HG03460 (cell line): ENCODE measurements around the gene DEDD.

Experiments
- ATAC-seq: cut with Tn5 transposase; IDR thresholded peaks from one replicate; pipeline ENCODE4 v1.9.1; 2021; ENCODE audit not compliant: unreplicated experiment

The DEDD gene

GRCh38 chr1:161076410-161076809 is 56.1 kb downstream of the DEDD start:
- ATAC-seq, result no peak

DNA sequence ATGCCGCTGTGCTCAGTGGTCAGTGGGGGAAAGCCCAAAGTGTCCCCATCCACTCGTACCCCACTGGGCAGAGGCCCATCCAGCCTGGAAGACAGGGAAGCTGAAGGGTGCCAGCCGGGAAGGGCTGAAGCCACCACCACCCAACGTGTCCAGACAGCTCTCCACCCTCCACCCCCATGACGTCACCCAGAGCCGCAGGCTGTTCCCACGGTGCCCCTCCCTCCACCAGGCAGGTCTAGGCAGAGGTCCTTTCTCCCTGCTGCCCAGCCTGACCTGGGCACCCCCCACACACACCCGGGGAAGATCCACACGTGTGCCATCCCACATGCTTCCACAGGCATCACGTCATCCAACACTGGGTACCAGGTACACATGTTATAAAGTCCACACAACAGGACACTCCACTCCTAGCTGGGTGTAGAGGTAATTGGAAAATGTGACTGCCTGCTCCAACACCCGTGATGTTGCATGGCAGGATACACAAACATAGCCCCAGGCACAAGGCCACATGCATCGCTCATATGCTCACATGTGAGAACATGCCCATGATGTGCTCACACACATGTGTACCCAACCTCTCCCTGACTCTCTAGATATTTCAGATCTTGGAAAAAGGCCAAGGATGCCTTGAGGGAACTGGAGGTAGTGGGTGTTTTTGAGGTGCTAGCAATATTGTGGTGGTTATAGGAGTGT is 57.6 kb downstream of the DEDD start:
- ATAC-seq, result no peak

DNA sequence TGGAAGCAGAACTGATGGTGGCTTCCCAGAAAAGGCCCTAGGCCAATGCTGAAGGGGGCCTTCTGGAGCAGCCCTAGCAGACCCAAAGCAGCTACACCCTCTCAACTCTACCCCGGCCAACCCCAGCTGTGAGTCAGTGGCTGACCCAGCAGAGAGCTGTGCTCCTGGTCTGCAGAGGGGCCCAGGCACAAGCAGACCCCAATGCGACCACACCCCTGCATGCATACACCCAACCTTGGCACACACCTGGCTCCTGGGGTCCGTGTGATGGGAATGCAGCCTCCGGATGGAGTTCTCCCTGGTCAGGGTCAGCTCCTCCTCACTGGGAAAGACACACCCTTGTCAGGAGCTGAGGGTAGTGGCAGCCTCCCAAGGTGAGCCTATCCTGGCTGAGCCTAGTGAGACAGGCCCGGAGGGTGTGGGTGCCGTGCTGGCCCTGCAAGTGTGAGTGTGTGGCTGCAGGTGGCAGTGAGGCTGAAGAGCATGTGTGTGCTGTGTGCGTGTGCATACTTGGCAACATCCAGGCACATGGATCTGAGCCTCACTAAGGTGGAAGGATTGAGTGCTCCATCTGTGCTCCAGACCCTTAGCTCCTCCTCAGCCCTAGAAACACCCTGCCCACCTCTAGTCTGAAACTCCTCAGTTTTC is 58.9 kb downstream of the DEDD start:
- ATAC-seq, result no peak

- no peak for ATAC-seq
Measured at GRCh38 chr1:161072751-161073449, 59.6 kb downstream of the DEDD start.

- ATAC-seq, result no peak
Measured at GRCh38 chr1:161071886-161072371, 60.5 kb downstream of the DEDD start.
